ENCODE measurements around the gene KIAA1671. TPM values are rescaled to one million over a fixed set of nuclear protein-coding genes. Genes with fewer than 3 reads are reported as not detected.
A peak's percentile ranks its signal among the peaks of the same experiment; 100 is the strongest.

Gene KIAA1671
- total RNA-seq, 2 experiments from 2014 or later = 12.3 to 14.0 TPM

- no peaks in the 10 kb centered on the region for H3K36me3 Mint-ChIP-seq (ENCODE audit: low read depth)
- ChIA-PET POLR2A (interaction anchor here (0.9 kb wide), 1 partner anchor 381 kb away, joined by 3 read pairs; no protein-coding TSS in a partner anchor), CTCF (interaction anchor here (0.7 to 2.1 kb wide), 15 partner anchors 14 to 61 kb away, joined by 3 to 7 read pairs (median 4); no protein-coding TSS in a partner anchor)
- H3K4me1 Mint-ChIP-seq = peaks cover 21% of the 10 kb centered on the region
- H3K9me3 Mint-ChIP-seq (ENCODE audit: low read depth) = peaks cover 5% of the 10 kb centered on the region
- peak; percentile 69 for DNase-seq
- H3K4me3 Mint-ChIP-seq = peak overlapping the region; percentile 64
- peak; percentile 82 for ATAC-seq
- intact Hi-C loops (cut with DNase I, micrococcal nuclease) = loop anchor here (1.0 to 2.0 kb wide), 4 partner anchors 24 to 62 kb away; no protein-coding TSS in a partner anchor
- no peaks in the 10 kb centered on the region for H3K27me3 Mint-ChIP-seq
- H3K27ac Mint-ChIP-seq = peak overlapping the region; percentile 30
These were observed 158.5 kb downstream of the KIAA1671 start for GRCh38 chr22:25110846-25111578.

DNA sequence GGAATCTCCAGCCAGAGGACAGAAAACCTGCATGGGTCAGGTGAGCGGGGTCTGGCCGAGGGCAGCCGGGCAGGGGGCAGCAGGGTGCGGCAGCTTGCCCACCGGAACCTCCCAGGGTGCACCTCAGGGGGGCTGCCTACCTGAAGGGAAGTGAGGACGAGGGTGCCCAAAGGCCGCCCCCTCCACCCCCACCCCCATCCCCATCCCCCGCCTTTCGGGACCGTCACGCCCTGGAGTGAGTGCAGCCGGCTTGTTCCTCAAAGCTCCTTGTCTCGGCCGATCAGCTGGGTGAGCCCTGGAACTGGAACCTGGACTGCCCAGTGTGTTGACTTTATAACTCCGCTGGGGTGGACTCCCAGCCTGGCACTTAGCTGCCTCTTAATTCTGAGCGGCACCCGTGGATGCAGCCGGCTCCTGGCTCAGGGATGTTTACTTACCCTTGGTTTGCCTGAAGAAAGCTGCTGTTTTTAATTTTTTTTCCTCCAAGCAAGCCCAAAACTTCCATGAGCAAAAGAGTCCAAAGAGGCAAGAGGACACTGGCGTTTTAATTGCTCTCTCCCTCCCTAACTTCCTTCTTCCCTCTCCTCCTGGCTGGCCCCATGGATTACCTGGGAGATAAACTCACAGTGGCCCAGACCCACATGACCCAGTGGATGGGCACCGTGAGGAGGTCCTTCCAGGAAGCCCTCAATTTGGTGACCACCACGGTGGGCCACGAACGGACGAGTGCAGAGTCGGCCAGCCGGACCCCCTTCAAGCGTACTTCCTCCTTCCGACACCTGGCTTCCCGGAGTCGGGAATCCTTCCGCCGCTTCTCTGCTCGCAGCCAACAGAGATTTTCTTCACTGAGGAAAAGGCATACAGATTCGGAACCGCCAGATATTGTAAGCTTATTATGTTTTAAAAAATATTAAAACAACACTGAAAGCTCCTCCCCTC is 159.3 kb downstream of the KIAA1671 start:
- ATAC-seq (no peak), DNase-seq (peak; percentile 13)
- no peaks in the 10 kb centered on the region for H3K36me3 Mint-ChIP-seq (ENCODE audit: low read depth)
- ChIA-PET CTCF (interaction anchor here (0.7 to 2.1 kb wide), 16 partner anchors 13 to 269 kb away, joined by 3 to 7 read pairs (median 4); no protein-coding TSS in a partner anchor), POLR2A (interaction anchor here (0.9 kb wide), 1 partner anchor 381 kb away, joined by 3 read pairs; no protein-coding TSS in a partner anchor)
- H3K27me3 Mint-ChIP-seq = no peaks in the 10 kb centered on the region
- peak overlapping the region; percentile 33 for H3K27ac Mint-ChIP-seq
- intact Hi-C loops (cut with DNase I, micrococcal nuclease) = loop anchor here (1.0 to 2.0 kb wide), 4 partner anchors 25 to 61 kb away; no protein-coding TSS in a partner anchor
- H3K9me3 Mint-ChIP-seq (ENCODE audit: low read depth) = peaks cover 5% of the 10 kb centered on the region
- H3K4me1 Mint-ChIP-seq = peaks cover 18% of the 10 kb centered on the region
- H3K4me3 Mint-ChIP-seq = peak overlapping the region; percentile 64

- no peak for ATAC-seq
- Mint-ChIP-seq H3K36me3 (ENCODE audit: low read depth) (no peaks in the 10 kb centered on the region), H3K4me1 (peaks cover 18% of the 10 kb centered on the region), H3K9me3 (ENCODE audit: low read depth) (peaks cover 5% of the 10 kb centered on the region), H3K27ac (no peak overlapping the region), H3K4me3 (no peak overlapping the region), H3K27me3 (no peaks in the 10 kb centered on the region)
- POLR2A ChIA-PET = no interaction called here
- DNase-seq = no peak
- CTCF ChIA-PET = interaction anchor here (1.0 to 1.7 kb wide), 6 partner anchors 12 to 270 kb away, joined by 3 to 5 read pairs (median 3); no protein-coding TSS in a partner anchor
- intact Hi-C loops (cut with DNase I, micrococcal nuclease) = no loop called here
These were observed 160.2 kb downstream of the KIAA1671 start for GRCh38 chr22:25112538-25113253.

GRCh38 chr22:25113316-25113721 is 160.8 kb downstream of the KIAA1671 start:
- intact Hi-C loops (cut with DNase I, micrococcal nuclease) = no loop called here
- no peak overlapping the region for H3K4me3 Mint-ChIP-seq
- ATAC-seq (no peak), DNase-seq (no peak)
- POLR2A ChIA-PET = no interaction called here
- H3K27me3 Mint-ChIP-seq = no peaks in the 10 kb centered on the region
- no peaks in the 10 kb centered on the region for H3K36me3 Mint-ChIP-seq (ENCODE audit: low read depth)
- H3K27ac Mint-ChIP-seq = no peak overlapping the region
- H3K4me1 Mint-ChIP-seq = peaks cover 18% of the 10 kb centered on the region
- CTCF ChIA-PET = interaction anchor here (0.5 to 1.1 kb wide), 3 partner anchors 33 to 56 kb away, joined by 3 to 4 read pairs (median 3); no protein-coding TSS in a partner anchor
- peaks cover 5% of the 10 kb centered on the region for H3K9me3 Mint-ChIP-seq (ENCODE audit: low read depth)

- CTCF ChIA-PET = interaction anchor here (0.5 kb wide), 1 partner anchor 9 kb away, joined by 3 read pairs; no protein-coding TSS in a partner anchor
- no peak overlapping the region for H3K27ac Mint-ChIP-seq
- H3K36me3 Mint-ChIP-seq (ENCODE audit: low read depth) = no peaks in the 10 kb centered on the region
These were observed 162.2 kb downstream of the KIAA1671 start for GRCh38 chr22:25114369-25115362.

GRCh38 chr22:25119609-25120008 is 167.1 kb downstream of the KIAA1671 start:
- Mint-ChIP-seq H3K9me3 (ENCODE audit: low read depth) (no peaks in the 10 kb centered on the region), H3K36me3 (ENCODE audit: low read depth) (peaks cover 6% of the 10 kb centered on the region), H3K4me3 (no peak overlapping the region), H3K27me3 (no peaks in the 10 kb centered on the region), H3K27ac (no peak overlapping the region), H3K4me1 (no peaks in the 10 kb centered on the region)
- POLR2A ChIA-PET = no interaction called here
- ATAC-seq = no peak
- DNase-seq = no peak
- CTCF ChIA-PET = no interaction called here
- intact Hi-C loops (cut with DNase I, micrococcal nuclease) = no loop called here

More at GRCh38 chr22:25114369-25115362, 162.2 kb downstream of the KIAA1671 start:
- no peak for ATAC-seq
- Mint-ChIP-seq H3K4me3 (no peak overlapping the region), H3K9me3 (ENCODE audit: low read depth) (no peaks in the 10 kb centered on the region), H3K4me1 (peaks cover 18% of the 10 kb centered on the region), H3K27me3 (no peaks in the 10 kb centered on the region)
- intact Hi-C loops (cut with DNase I, micrococcal nuclease) = no loop called here
- POLR2A ChIA-PET = no interaction called here
- no peak for DNase-seq

- intact Hi-C loops (cut with DNase I, micrococcal nuclease) = no loop called here
- peaks cover 6% of the 10 kb centered on the region for H3K36me3 Mint-ChIP-seq (ENCODE audit: low read depth)
- POLR2A ChIA-PET = no interaction called here
- no peak overlapping the region for H3K27ac Mint-ChIP-seq
- DNase-seq (no peak), ATAC-seq (no peak)
- CTCF ChIA-PET = no interaction called here
- H3K9me3 Mint-ChIP-seq (ENCODE audit: low read depth) = no peaks in the 10 kb centered on the region
- no peaks in the 10 kb centered on the region for H3K27me3 Mint-ChIP-seq
- no peaks in the 10 kb centered on the region for H3K4me1 Mint-ChIP-seq
- no peak overlapping the region for H3K4me3 Mint-ChIP-seq
These were observed 167.6 kb downstream of the KIAA1671 start for GRCh38 chr22:25120093-25120561.

- POLR2A ChIA-PET = no interaction called here
These were observed 168.3 kb downstream of the KIAA1671 start for GRCh38 chr22:25120761-25121212.

GRCh38 chr22:25122136-25122764 is 169.7 kb downstream of the KIAA1671 start:
- Mint-ChIP-seq H3K9me3 (ENCODE audit: low read depth) (no peaks in the 10 kb centered on the region), H3K27ac (no peak overlapping the region), H3K4me1 (no peaks in the 10 kb centered on the region), H3K36me3 (ENCODE audit: low read depth) (peaks cover 6% of the 10 kb centered on the region), H3K4me3 (no peak overlapping the region), H3K27me3 (no peaks in the 10 kb centered on the region)
- intact Hi-C loops (cut with DNase I, micrococcal nuclease) = no loop called here
- POLR2A ChIA-PET = no interaction called here
- CTCF ChIA-PET = no interaction called here
- no peak for DNase-seq
- no peak for ATAC-seq

More at GRCh38 chr22:25120761-25121212, 168.3 kb downstream of the KIAA1671 start:
- CTCF ChIA-PET = no interaction called here
- no peaks in the 10 kb centered on the region for H3K9me3 Mint-ChIP-seq (ENCODE audit: low read depth)
- no peak for ATAC-seq
- intact Hi-C loops (cut with DNase I, micrococcal nuclease) = no loop called here
- no peak for DNase-seq
- H3K4me1 Mint-ChIP-seq = no peaks in the 10 kb centered on the region
- H3K27me3 Mint-ChIP-seq = no peaks in the 10 kb centered on the region
- H3K27ac Mint-ChIP-seq = no peak overlapping the region
- H3K4me3 Mint-ChIP-seq = no peak overlapping the region
- peaks cover 6% of the 10 kb centered on the region for H3K36me3 Mint-ChIP-seq (ENCODE audit: low read depth)

- intact Hi-C loops (cut with DNase I, micrococcal nuclease) = no loop called here
- H3K9me3 Mint-ChIP-seq (ENCODE audit: low read depth) = no peaks in the 10 kb centered on the region
- DNase-seq = no peak
- no peak overlapping the region for H3K4me3 Mint-ChIP-seq
- POLR2A ChIA-PET = no interaction called here
- ATAC-seq = no peak
- H3K27me3 Mint-ChIP-seq = no peaks in the 10 kb centered on the region
- no peak overlapping the region for H3K27ac Mint-ChIP-seq
- H3K36me3 Mint-ChIP-seq (ENCODE audit: low read depth) = peaks cover 6% of the 10 kb centered on the region
- CTCF ChIA-PET = interaction anchor here (0.8 kb wide), 1 partner anchor 9 kb away, joined by 3 read pairs; no protein-coding TSS in a partner anchor
- no peaks in the 10 kb centered on the region for H3K4me1 Mint-ChIP-seq
These were observed 171.2 kb downstream of the KIAA1671 start for GRCh38 chr22:25123677-25124076.

Measured in activated CD4-positive, alpha-beta T cell treated with anti-CD3 and anti-CD28 coated beads for 36 hours (primary cell).